Subcutaneous abdominal adipose tissue (tissue), 5 donors: ENCODE results near the gene ULBP3.
"Not testable (repeated sequence)": the region's sequence is repeated elsewhere in the genome, so short reads cannot be mapped to it uniquely, and the experiment has no call there.

ENCODE experiments used
- H3K27ac ChIP-seq: one replicate; pipeline ENCODE4 v1.7.0; 2013; ENCODE audit warnings: low read depth, mild to moderate bottlenecking, inconsistent platforms, low read length, moderate library complexity
- H3K27me3 ChIP-seq, 5 donors: one replicate each; pipeline ENCODE4 v1.7.0; 2013; ENCODE audit warnings: low read length in 5 of 5, inconsistent platforms in 1 of 5; ENCODE audit not compliant: control insufficient read depth in 5 of 5, insufficient read depth in 4 of 5
- H3K36me3 ChIP-seq, 5 donors: one replicate each; pipeline ENCODE4 v1.7.0; 2013; ENCODE audit warnings: low read length in 5 of 5; ENCODE audit not compliant: control insufficient read depth in 5 of 5, insufficient read depth in 5 of 5
- H3K4me1 ChIP-seq, 5 donors: one replicate each; pipeline ENCODE4 v1.7.0; 2013; ENCODE audit warnings: low read length in 5 of 5, mild to moderate bottlenecking in 3 of 5, moderate library complexity in 1 of 5; ENCODE audit not compliant: control insufficient read depth in 5 of 5, insufficient read depth in 5 of 5
- H3K4me3 ChIP-seq, 5 donors: one replicate each; pipeline ENCODE4 v1.7.0; 2013; ENCODE audit warnings: low read length in 5 of 5, low read depth in 1 of 5
- H3K9ac ChIP-seq, 5 donors: one replicate each; pipeline ENCODE4 v1.7.0; 2013; ENCODE audit warnings: low read length in 5 of 5, mild to moderate bottlenecking in 4 of 5, moderate library complexity in 3 of 5
- H3K9me3 ChIP-seq, 5 donors: one replicate each; pipeline ENCODE4 v1.7.0; 2013; ENCODE audit warnings: low read length in 5 of 5; ENCODE audit not compliant: control insufficient read depth in 5 of 5
- donor health status: healthy.
- donor health status: healthy.
- donor health status: healthy.
- donor health status: healthy.
- donor health status: healthy.

The ULBP3 gene

DNA sequence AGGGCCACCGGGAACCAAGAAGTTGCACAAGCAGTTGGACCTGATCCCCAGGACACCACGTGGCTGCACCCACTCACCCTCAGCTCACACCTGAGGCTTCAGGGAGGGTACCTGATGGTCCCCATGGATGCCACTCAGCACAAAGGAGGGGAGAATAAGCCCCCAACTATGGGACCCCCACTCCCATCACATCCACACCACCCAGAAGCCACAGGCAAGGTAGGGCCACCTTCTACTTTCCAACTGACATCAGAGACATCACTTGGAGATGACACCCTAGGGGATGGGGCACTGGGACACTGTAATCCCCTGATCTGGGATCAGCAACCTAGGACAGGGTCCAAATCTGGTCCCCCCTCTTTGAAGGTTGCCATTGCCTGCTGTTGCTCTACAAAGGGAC, 44.9 kb downstream of the ULBP3 start:
- H3K36me3 ChIP-seq, H3K4me3 ChIP-seq, H3K27ac ChIP-seq, H3K9ac ChIP-seq, H3K9me3 ChIP-seq: not testable (repeated sequence)
- peaks cover 11 to 47% (median 38%) of the 10 kb centered on the region in 5 donors for H3K27me3 ChIP-seq
- peaks cover 0 to 16% (median 12%) of the 10 kb centered on the region in 5 donors for H3K4me1 ChIP-seq

DNA sequence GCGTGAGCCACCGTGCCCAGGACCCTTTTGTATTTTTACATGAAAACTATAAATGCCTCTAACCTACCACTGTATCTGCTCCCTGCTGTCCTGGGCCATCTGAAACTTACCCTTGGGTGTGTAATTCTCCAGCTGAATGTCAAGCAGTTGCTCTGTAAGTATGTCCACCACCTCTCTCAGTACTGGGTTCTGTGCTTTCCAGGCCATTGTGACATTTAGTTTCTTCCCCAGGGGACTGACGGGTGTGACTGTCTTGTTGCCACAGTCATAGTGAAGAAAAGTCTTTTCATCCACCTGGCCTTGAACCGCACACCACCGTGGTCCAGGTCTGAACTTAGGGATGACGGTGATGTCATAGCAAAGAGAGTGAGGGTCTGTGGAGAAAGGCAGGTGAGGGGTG, 47.1 kb downstream of the ULBP3 start:
- peaks cover 8 to 45% (median 33%) of the 10 kb centered on the region in 5 donors for H3K27me3 ChIP-seq
- not testable (repeated sequence) for H3K4me3 ChIP-seq, H3K36me3 ChIP-seq, H3K27ac ChIP-seq, H3K9me3 ChIP-seq, H3K9ac ChIP-seq
- H3K4me1 ChIP-seq = peaks cover 0 to 16% (median 12%) of the 10 kb centered on the region in 5 donors

GRCh38 chr6:150018846-150019580, 49.9 kb downstream of the ULBP3 start:
- peaks cover 0 to 8% (median 0%) of the 10 kb centered on the region in 5 donors for H3K4me1 ChIP-seq
- no peaks in the 10 kb centered on the region for H3K9me3 ChIP-seq
- no peak overlapping the region for H3K9ac ChIP-seq
- H3K27me3 ChIP-seq = peaks cover 14 to 37% (median 25%) of the 10 kb centered on the region in 5 donors
- H3K27ac ChIP-seq = no peak overlapping the region
- H3K36me3 ChIP-seq = no peaks in the 10 kb centered on the region
- H3K4me3 ChIP-seq = no peak overlapping the region

- H3K27me3 ChIP-seq = peaks cover 14 to 49% (median 34%) of the 10 kb centered on the region in 5 donors
These were observed 51.8 kb downstream of the ULBP3 start for GRCh38 chr6:150017186-150017521.

DNA sequence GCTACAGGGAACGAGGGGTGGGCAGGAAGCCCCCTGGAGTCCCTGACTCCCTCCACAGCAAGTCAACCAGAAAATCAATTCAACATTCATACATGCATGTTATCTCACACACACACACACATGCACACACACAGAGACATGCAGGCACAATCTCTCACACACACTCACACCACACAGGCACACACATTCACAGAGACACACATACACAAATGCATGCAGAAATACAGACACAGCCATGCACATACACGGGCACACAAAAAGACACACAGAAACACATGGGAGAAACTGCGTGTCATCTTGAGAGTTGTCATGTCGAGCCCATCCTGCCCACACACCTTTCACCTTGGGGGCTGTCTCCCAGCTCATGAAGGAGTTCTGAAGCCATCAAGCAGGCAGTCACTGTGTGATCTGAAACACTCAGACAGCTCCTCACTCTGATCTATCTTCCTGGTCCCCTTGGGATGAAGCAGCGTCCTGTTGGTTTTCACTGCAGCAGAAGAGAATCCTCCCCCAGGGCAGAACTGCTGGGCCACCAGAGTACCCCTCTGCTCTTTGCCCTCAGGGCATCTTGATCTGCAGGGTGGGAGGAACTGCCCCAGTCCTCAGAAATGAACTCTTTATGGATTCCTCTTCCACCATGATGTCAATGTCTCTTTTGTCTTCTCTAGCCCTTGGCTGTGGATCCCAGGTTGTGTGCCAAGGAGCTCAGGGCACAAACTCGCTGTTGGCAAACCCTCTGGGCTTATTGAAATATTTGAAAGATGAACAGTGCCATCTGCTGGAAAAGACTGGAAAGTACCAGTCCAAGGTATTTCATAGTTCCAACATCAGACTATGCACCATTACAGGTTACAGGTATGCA, 52.4 kb downstream of the ULBP3 start:
- Histone ChIP-seq H3K9ac (no peak overlapping the region), H3K4me3 (no peak overlapping the region), H3K27ac (no peak overlapping the region), H3K4me1 (peaks cover 0 to 8% (median 0%) of the 10 kb centered on the region in 5 donors), H3K9me3 (no peaks in the 10 kb centered on the region), H3K27me3 (peaks cover 14 to 51% (median 34%) of the 10 kb centered on the region in 5 donors), H3K36me3 (no peaks in the 10 kb centered on the region)

More at GRCh38 chr6:150017186-150017521, 51.8 kb downstream of the ULBP3 start:
- not testable (repeated sequence) for H3K9me3 ChIP-seq, H3K27ac ChIP-seq, H3K4me1 ChIP-seq, H3K36me3 ChIP-seq, H3K9ac ChIP-seq, H3K4me3 ChIP-seq

DNA sequence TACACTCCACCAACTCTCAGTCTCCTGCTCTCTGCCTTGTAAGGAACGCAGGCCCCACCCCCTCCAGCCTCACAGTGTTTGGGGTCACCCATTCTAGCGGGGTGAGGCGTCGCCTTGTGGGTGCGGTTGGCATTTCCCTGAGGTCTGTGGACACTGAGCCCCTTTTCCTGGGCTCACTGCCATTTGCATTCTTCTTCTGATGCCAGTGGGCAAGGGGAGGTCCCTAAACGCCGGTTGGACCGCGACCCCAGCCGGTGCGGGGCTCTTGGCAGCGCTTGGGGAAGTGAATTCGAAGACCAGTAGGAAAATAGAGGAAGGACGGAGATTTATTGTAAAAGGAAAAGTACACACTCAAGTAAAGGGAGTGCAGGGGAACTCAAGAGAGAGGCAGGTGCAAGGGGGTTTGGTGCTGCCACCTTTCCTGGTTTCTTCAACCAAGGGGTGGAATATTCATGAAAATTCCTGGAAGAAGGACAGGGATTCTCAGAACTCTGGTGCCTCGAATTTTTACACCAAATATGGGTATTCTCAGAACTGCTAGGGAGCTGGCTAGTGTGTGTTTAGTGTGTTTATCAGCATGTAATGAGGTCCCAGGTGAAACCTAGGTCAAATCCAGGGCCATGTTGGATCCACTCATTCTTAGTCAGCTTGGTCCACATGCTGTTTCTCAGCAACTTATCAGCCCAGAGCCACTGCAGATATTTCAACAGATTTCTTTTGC, 53.5 kb downstream of the ULBP3 start:
- not testable (repeated sequence) for H3K4me3 ChIP-seq, H3K9ac ChIP-seq
- peaks cover 14 to 51% (median 34%) of the 10 kb centered on the region in 5 donors for H3K27me3 ChIP-seq

GRCh38 chr6:150014623-150015280, 54.2 kb downstream of the ULBP3 start:
- H3K4me3 ChIP-seq, H3K9me3 ChIP-seq, H3K4me1 ChIP-seq, H3K9ac ChIP-seq, H3K27ac ChIP-seq, H3K36me3 ChIP-seq: not testable (repeated sequence)
- H3K27me3 ChIP-seq = peaks cover 18 to 51% (median 37%) of the 10 kb centered on the region in 5 donors

More for the DNA sequence above, 53.5 kb downstream of the ULBP3 start:
- not testable (repeated sequence) for H3K36me3 ChIP-seq, H3K9me3 ChIP-seq, H3K27ac ChIP-seq, H3K4me1 ChIP-seq

- not testable (repeated sequence) for H3K9ac ChIP-seq, H3K9me3 ChIP-seq
- H3K27me3 ChIP-seq = peaks cover 15 to 47% (median 34%) of the 10 kb centered on the region in 5 donors
These were observed 54.9 kb downstream of the ULBP3 start for GRCh38 chr6:150013785-150014622.

More at GRCh38 chr6:150013785-150014622, 54.9 kb downstream of the ULBP3 start:
- H3K36me3 ChIP-seq, H3K4me1 ChIP-seq, H3K27ac ChIP-seq, H3K4me3 ChIP-seq: not testable (repeated sequence)
